Endothelial cell of umbilical vein (primary cell): Measurements from ENCODE around the gene WBP2NL. TPM values are rescaled to one million over a fixed set of nuclear protein-coding genes. Genes with fewer than 3 reads are reported as not detected.

ENCODE experiments used
- BruUV-seq: library from RNA; stranded (reverse); fragments of 400-500 nt; replicated peaks from 2 replicates; lab custom pipeline; 2021; lab: Mats Ljungman, UMichigan
- CTCF ChIA-PET: fragments of 300-600, 350-600 bp; sonication (Branson Sonifier 250); formaldehyde crosslinking; loops from one replicate; lab custom pipeline; 2021; ENCODE audit warnings: antibody characterized with exemption, inconsistent platforms; lab: Charles Lee
- POLR2A ChIA-PET: fragments of 300-600, 350-600 bp; sonication (Branson Sonifier 250); formaldehyde crosslinking; loops from one replicate; lab custom pipeline; 2021; ENCODE audit warnings: antibody characterized with exemption, inconsistent platforms; lab: Charles Lee
- DNase-seq: peaks from one replicate; pipeline ENCODE4 v3.0.0-alpha.2; 2011; ENCODE audit warnings: low read depth, low spot score
- FAIRE-seq: peaks from 2 replicates; lab custom pipeline; 2011; peaks lifted over from hg19 to GRCh38; lab: Jason Lieb, UNC
- H2AFZ ChIP-seq: 2 replicates; pipeline ENCODE4 v1.6.0; 2012; ENCODE audit warnings: low read depth, low read length, control low read depth, inconsistent platforms
- H3K27ac ChIP-seq: 2 replicates; pipeline ENCODE4 v1.5.1; 2011; ENCODE audit warnings: low read depth, mild to moderate bottlenecking, control low read depth, low read length, moderate library complexity; ENCODE audit not compliant: insufficient read depth
- H3K27me3 ChIP-seq, 2 experiments: 2 replicates each; pipeline versions ENCODE4 v1.6.0 to v1.6.1; 2011; ENCODE audit warnings: low read length in 2 of 2, mixed read lengths in 1 of 2; ENCODE audit not compliant: control insufficient read depth in 2 of 2, insufficient read depth in 2 of 2
- H3K36me3 ChIP-seq, 2 experiments: 2 replicates in 1 of 2; 3 replicates in 1 of 2; pipeline ENCODE4 v1.5.1; 2011; ENCODE audit warnings: low read length in 2 of 2, mild to moderate bottlenecking in 1 of 2, moderate library complexity in 1 of 2; ENCODE audit not compliant: control insufficient read depth in 2 of 2, insufficient read depth in 2 of 2; ENCODE audit errors: extremely low read depth in 1 of 2
- H3K4me1 ChIP-seq: 3 replicates; pipeline ENCODE4 v1.5.1; 2011; ENCODE audit warnings: mild to moderate bottlenecking, low read length; ENCODE audit not compliant: control insufficient read depth, insufficient read depth; ENCODE audit errors: extremely low read depth
- H3K4me2 ChIP-seq: 2 replicates; pipeline ENCODE4 v1.6.1; 2011; ENCODE audit warnings: low read length, control low read depth, mixed read lengths; ENCODE audit not compliant: insufficient read depth
- H3K4me3 ChIP-seq, 3 experiments: fragments of 200-600 bp in 1 of 3; sonication (generic), shearing (Covaris generic) in 1 of 3; replicated peaks in 1 of 3; 2 replicates each; pipeline ENCODE4 v1.5.1; 2011 to 2016; ENCODE audit warnings: control low read depth in 3 of 3, low read length in 3 of 3, mild to moderate bottlenecking in 2 of 3, inconsistent platforms in 1 of 3, low read depth in 1 of 3, moderate library complexity in 1 of 3; ENCODE audit not compliant: insufficient read depth in 1 of 3
- H3K79me2 ChIP-seq: 2 replicates; pipeline ENCODE4 v1.6.0; 2012; ENCODE audit warnings: low read length, inconsistent platforms; ENCODE audit not compliant: control insufficient read depth, insufficient read depth
- H3K9ac ChIP-seq: replicated peaks from 2 replicates; pipeline ENCODE3; 2011; ENCODE audit warnings: low read length, control low read depth; ENCODE audit not compliant: insufficient read depth; ENCODE audit errors: extremely low read depth
- H3K9me1 ChIP-seq: replicated peaks from 3 replicates; pipeline ENCODE4 v1.6.0; 2011; ENCODE audit warnings: mild to moderate bottlenecking, low read length; ENCODE audit not compliant: control insufficient read depth, insufficient read depth; ENCODE audit errors: extremely low read depth
- H3K9me3 ChIP-seq: replicated peaks from 2 replicates; pipeline ENCODE4 v1.5.1; 2012; ENCODE audit warnings: low read length, inconsistent platforms; ENCODE audit not compliant: control insufficient read depth, insufficient read depth
- H4K20me1 ChIP-seq: replicated peaks from 2 replicates; pipeline ENCODE3; 2011; ENCODE audit warnings: mild to moderate bottlenecking, low read length; ENCODE audit not compliant: control insufficient read depth, insufficient read depth; ENCODE audit errors: extremely low read depth
- EZH2 ChIP-seq: IDR thresholded peaks from 2 replicates; pipeline ENCODE4 v1.6.1; 2012; ENCODE audit warnings: borderline replicate concordance, low read depth, mild to moderate bottlenecking, moderate library complexity, low read length, inconsistent platforms; ENCODE audit not compliant: severe bottlenecking
- FOS ChIP-seq: IDR thresholded peaks from 2 replicates; pipeline ENCODE4 v1.6.1; 2011; ENCODE audit warnings: mild to moderate bottlenecking, low read length, moderate library complexity, borderline replicate concordance; ENCODE audit not compliant: insufficient read depth
- GATA2 ChIP-seq: IDR thresholded peaks from 2 replicates; pipeline ENCODE4 v1.7.0; 2011; ENCODE audit warnings: low read depth, mild to moderate bottlenecking, moderate library complexity, mixed read lengths, low read length; ENCODE audit not compliant: insufficient read length, insufficient read depth
- JUN ChIP-seq: IDR thresholded peaks from 2 replicates; pipeline ENCODE4 v1.6.1; 2011; ENCODE audit warnings: borderline replicate concordance, low read depth; ENCODE audit not compliant: insufficient read length, insufficient read depth
- MYC ChIP-seq: IDR thresholded peaks from one replicate; pipeline ENCODE4 v1.6.1; 2011; ENCODE audit warnings: mild to moderate bottlenecking, low read depth, low read length
- POLR2A ChIP-seq: IDR thresholded peaks from 2 replicates; pipeline ENCODE4 v1.6.1; 2012; ENCODE audit warnings: low read depth, mild to moderate bottlenecking, control low read depth, low read length
- POLR2AphosphoS5 ChIP-seq: IDR thresholded peaks from 2 replicates; pipeline ENCODE4 v1.6.1; 2012; ENCODE audit warnings: low read depth, mild to moderate bottlenecking, control low read depth, low read length, moderate library complexity; ENCODE audit not compliant: insufficient read depth
- dilution Hi-C: fragments of 300-500 bp; cut with MboI; formaldehyde crosslinking; loops from one replicate; pipeline ENCODE4 v1.15.0; 2019; ENCODE audit warnings: low sequenced_read_pairs; ENCODE audit not compliant: extremely low pct_ligation_motif_present
- intact Hi-C: fragments of 100-400 bp; cut with micrococcal nuclease; formaldehyde crosslinking; loops from one replicate; pipeline ENCODE4 v1.10.0; 2022
- polyA plus RNA-seq, 4 experiments: library from polyadenylated mRNA; depleted of rRNA in 3 of 4; stranded (reverse) in 3 of 4; unstranded in 1 of 4; fragments of >200 nt; gene quantifications; 2 replicates each; pipeline versions ENCODE4 v1.2.1 to v1.2.3, GENCODE V29; 2011 to 2012; ENCODE audit warnings: missing spikeins in 1 of 4
- total RNA-seq: library from RNA; stranded (reverse); gene quantifications from 2 replicates; pipeline ENCODE4 v1.2.3, GENCODE V29; 2021
- TF ChIP-seq, protein P1 (sequence below): IDR thresholded peaks from 2 replicates; pipeline ENCODE4 v1.6.1; 2011; ENCODE audit not compliant: insufficient read depth, insufficient read length
- TF ChIP-seq, protein P2 (sequence below), 2 donors: IDR thresholded peaks; 1 replicate in 1 of 2; 2 replicates in 1 of 2; pipeline ENCODE4 v1.5.1; 2011; ENCODE audit warnings: low read length in 2 of 2, mild to moderate bottlenecking in 2 of 2, moderate library complexity in 2 of 2, control low read depth in 1 of 2, inconsistent platforms in 1 of 2, low read depth in 1 of 2; ENCODE audit not compliant: insufficient read depth in 1 of 2; ENCODE audit errors: extremely low read depth in 1 of 2

WBP2NL gene
- total and polyA plus RNA-seq, 2 donors (not counting 3 experiments of a cell fraction or from before 2014, with no cell fraction given): 0.08 to 0.27 TPM

DNA sequence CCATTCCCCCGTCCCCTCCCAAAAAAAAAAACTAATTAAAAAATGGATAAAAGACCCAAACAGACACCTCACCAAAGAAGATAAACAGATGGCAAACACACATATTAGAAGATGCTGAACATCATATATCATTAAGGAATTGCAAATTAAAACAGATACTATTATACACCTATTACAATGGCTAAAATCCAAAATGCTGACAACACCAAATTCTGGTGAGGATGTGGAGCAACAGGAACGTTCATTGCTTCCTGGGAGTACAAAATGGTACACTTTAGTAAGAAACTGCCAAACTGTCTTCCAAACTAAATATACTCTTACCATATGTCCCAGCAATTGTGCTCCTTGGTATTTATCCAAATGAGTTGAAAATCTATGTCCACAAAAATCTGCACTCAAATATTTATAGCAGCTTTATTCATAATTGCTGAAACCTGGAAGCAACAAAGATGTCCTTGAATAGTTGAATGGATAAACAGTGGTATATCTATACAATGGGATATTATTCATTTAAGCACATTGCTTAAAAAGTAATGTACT is 52.1 kb downstream of the WBP2NL start:
- TF ChIP-seq, protein P1, sequence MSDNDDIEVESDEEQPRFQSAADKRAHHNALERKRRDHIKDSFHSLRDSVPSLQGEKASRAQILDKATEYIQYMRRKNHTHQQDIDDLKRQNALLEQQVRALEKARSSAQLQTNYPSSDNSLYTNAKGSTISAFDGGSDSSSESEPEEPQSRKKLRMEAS: no peak
- TF ChIP-seq MYC: no peak
- no peak for TF ChIP-seq EZH2
- TF ChIP-seq FOS: no peak
- no peak for TF ChIP-seq POLR2AphosphoS5
- TF ChIP-seq, protein P2, sequence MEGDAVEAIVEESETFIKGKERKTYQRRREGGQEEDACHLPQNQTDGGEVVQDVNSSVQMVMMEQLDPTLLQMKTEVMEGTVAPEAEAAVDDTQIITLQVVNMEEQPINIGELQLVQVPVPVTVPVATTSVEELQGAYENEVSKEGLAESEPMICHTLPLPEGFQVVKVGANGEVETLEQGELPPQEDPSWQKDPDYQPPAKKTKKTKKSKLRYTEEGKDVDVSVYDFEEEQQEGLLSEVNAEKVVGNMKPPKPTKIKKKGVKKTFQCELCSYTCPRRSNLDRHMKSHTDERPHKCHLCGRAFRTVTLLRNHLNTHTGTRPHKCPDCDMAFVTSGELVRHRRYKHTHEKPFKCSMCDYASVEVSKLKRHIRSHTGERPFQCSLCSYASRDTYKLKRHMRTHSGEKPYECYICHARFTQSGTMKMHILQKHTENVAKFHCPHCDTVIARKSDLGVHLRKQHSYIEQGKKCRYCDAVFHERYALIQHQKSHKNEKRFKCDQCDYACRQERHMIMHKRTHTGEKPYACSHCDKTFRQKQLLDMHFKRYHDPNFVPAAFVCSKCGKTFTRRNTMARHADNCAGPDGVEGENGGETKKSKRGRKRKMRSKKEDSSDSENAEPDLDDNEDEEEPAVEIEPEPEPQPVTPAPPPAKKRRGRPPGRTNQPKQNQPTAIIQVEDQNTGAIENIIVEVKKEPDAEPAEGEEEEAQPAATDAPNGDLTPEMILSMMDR (IDR thresholded peaks at IDR 0.05; ENCODE audit: extremely low read depth in 1 of 2, insufficient read depth in 1 of 2, low read depth in 1 of 2, low read length in 2 of 2): no peak
- TF ChIP-seq GATA2: no peak
- no peak for TF ChIP-seq JUN
- TF ChIP-seq POLR2A: no peak
- H3K27me3 ChIP-seq: no peaks in the 10 kb centered on the region
- FAIRE-seq (no peak), DNase-seq (no peak)
- H4K20me1 ChIP-seq: no peaks in the 10 kb centered on the region
- CTCF ChIA-PET: no interaction called here
- H2AFZ ChIP-seq: no peak overlapping the region
- no peak overlapping the region for H3K4me3 ChIP-seq
- H3K36me3 ChIP-seq: no peaks in the 10 kb centered on the region
- no peaks in the 10 kb centered on the region for H3K79me2 ChIP-seq
- no peak overlapping the region for H3K9ac ChIP-seq
- no peaks in the 10 kb centered on the region for H3K9me3 ChIP-seq
- dilution Hi-C loops (no loop called here), intact Hi-C loops (no loop called here)
- H3K27ac ChIP-seq: no peak overlapping the region
- no peak overlapping the region for H3K4me2 ChIP-seq
- POLR2A ChIA-PET: no interaction called here
- no TSS peak for BruUV-seq
- H3K4me1 ChIP-seq: no peaks in the 10 kb centered on the region
- H3K9me1 ChIP-seq: no peaks in the 10 kb centered on the region
